K562 (cell line): Measurements from ENCODE around the gene APP. TPM values are rescaled to one million over a fixed set of nuclear protein-coding genes. Genes with fewer than 3 reads are reported as not detected.

Experiments used
- ATAC-seq: fragments of 200-7000 bp; cut with Tn5 transposase; 3 replicates; pipeline ENCODE4 v1.9.1; 2020; ENCODE audit warnings: moderate library complexity
- BruUV-seq: library from RNA; stranded (reverse); fragments of 400-500 nt; replicated peaks from 2 replicates; lab custom pipeline; 2021; lab: Mats Ljungman, UMichigan
- CTCF ChIA-PET: fragments of 300-600 bp; formaldehyde crosslinking; extraction: SDS; loops from one replicate; lab custom pipeline; 2021; ENCODE audit warnings: low intra/inter-chr PET ratio; lab: Yijun Ruan, JAX
- POLR2A ChIA-PET: fragments of 300-600, 350-650 bp; sonication (Branson Sonifier 250); formaldehyde crosslinking; extraction: SDS; loops from one replicate; lab custom pipeline; 2021; ENCODE audit warnings: antibody characterized with exemption, inconsistent platforms; lab: Yijun Ruan, JAX
- DNase-seq, 4 experiments: peaks; one replicate each; pipeline versions ENCODE4 v3.0.0 to v3.0.0-alpha.2; 2011 to 2018; ENCODE audit warnings: low spot score in 3 of 4, mixed read lengths in 3 of 4; ENCODE audit errors: extremely low read depth in 1 of 4
- FAIRE-seq: peaks from 2 replicates; lab custom pipeline; 2011; peaks lifted over from hg19 to GRCh38; lab: Jason Lieb, UNC
- H2AFZ ChIP-seq: 2 replicates; pipeline ENCODE4 v1.6.0; 2011; ENCODE audit warnings: low read depth, low read length, control low read depth, inconsistent platforms
- H3K27ac ChIP-seq: fragments of 200-600 bp; 3 replicates; pipeline ENCODE4 v1.8.0; 2011; ENCODE audit warnings: low read depth, mild to moderate bottlenecking, control low read depth, inconsistent platforms, low read length, moderate library complexity, mixed read lengths; ENCODE audit errors: extremely low read depth
- H3K27me3 ChIP-seq, 2 experiments: fragments of 300-600 bp in 1 of 2; 2 replicates in 1 of 2; 3 replicates in 1 of 2; pipeline versions ENCODE4 v1.6.0 to v1.8.0; 2011; ENCODE audit warnings: inconsistent platforms in 2 of 2, low read length in 2 of 2, mild to moderate bottlenecking in 1 of 2, mixed read lengths in 1 of 2, moderate library complexity in 1 of 2; ENCODE audit not compliant: control insufficient read depth in 2 of 2, insufficient read depth in 2 of 2
- H3K36me3 ChIP-seq: fragments of 300-600 bp; 3 replicates; pipeline ENCODE4 v1.8.0; 2011; ENCODE audit warnings: mild to moderate bottlenecking, low read length, inconsistent platforms; ENCODE audit not compliant: control insufficient read depth, insufficient read depth
- H3K4me1 ChIP-seq, 2 experiments: fragments of 200-600 bp in 1 of 2; replicated peaks in 1 of 2; 2 replicates in 1 of 2; 3 replicates in 1 of 2; pipeline versions ENCODE4 v1.5.1 to v1.8.0; 2011; ENCODE audit warnings: inconsistent platforms in 2 of 2, low read length in 2 of 2, mild to moderate bottlenecking in 1 of 2, mixed read lengths in 1 of 2, moderate library complexity in 1 of 2; ENCODE audit not compliant: control insufficient read depth in 2 of 2, insufficient read depth in 2 of 2
- H3K4me2 ChIP-seq: 2 replicates; pipeline ENCODE4 v1.6.1; 2011; ENCODE audit warnings: low read length, control low read depth, inconsistent platforms, mixed read lengths; ENCODE audit not compliant: insufficient read depth
- H3K4me3 ChIP-seq: fragments of 200-600 bp; sonication (generic), shearing (Covaris generic); 2 replicates; pipeline ENCODE4 v1.5.1; 2016; ENCODE audit warnings: control low read depth, inconsistent platforms
- H3K79me2 ChIP-seq: fragments of 200-600 bp; 3 replicates; pipeline ENCODE4 v1.8.0; 2011; ENCODE audit warnings: low read length, inconsistent platforms; ENCODE audit not compliant: control insufficient read depth, insufficient read depth
- H3K9ac ChIP-seq, 2 experiments: 2 replicates each; pipeline versions ENCODE4 v1.6.0 to v1.6.1; 2011; ENCODE audit warnings: low read depth in 2 of 2, low read length in 2 of 2, control low read depth in 1 of 2, inconsistent platforms in 1 of 2, mild to moderate bottlenecking in 1 of 2, mixed read lengths in 1 of 2; ENCODE audit not compliant: insufficient read depth in 1 of 2
- H3K9me1 ChIP-seq: one replicate; pipeline ENCODE4 v1.6.0; 2011; ENCODE audit warnings: inconsistent platforms, mild to moderate bottlenecking, low read length, moderate library complexity; ENCODE audit not compliant: control insufficient read depth, insufficient read depth
- H3K9me3 ChIP-seq: replicated peaks from 2 replicates; pipeline ENCODE4 v1.5.1; 2011; ENCODE audit warnings: low read depth, low read length, inconsistent platforms; ENCODE audit not compliant: control insufficient read depth, insufficient read depth
- H4K20me1 ChIP-seq: replicated peaks from 2 replicates; pipeline ENCODE4 v1.6.1; 2011; ENCODE audit warnings: low read length, inconsistent platforms, mixed read lengths; ENCODE audit not compliant: control insufficient read depth, insufficient read depth
- COPS2 ChIP-seq: fragments of 450-650 bp; conservative IDR thresholded peaks from 2 replicates; pipeline ENCODE4 v1.6.1; 2016; ENCODE audit warnings: mild to moderate bottlenecking, moderate library complexity
- CXXC5 ChIP-seq: fragments of 250-450 bp; sonication (Bioruptor Pico); IDR thresholded peaks from 2 replicates; pipeline ENCODE4 v1.8.0; 2022; ENCODE audit warnings: inconsistent platforms, mild to moderate bottlenecking, moderate library complexity
- FOXA1 ChIP-seq: fragments of 450-650 bp; IDR thresholded peaks from 2 replicates; pipeline ENCODE4 v1.6.1; 2016; ENCODE audit warnings: mild to moderate bottlenecking, borderline replicate concordance
- HDAC2 ChIP-seq: fragments of 450-650 bp; IDR thresholded peaks from 2 replicates; pipeline ENCODE4 v1.6.1; 2016; ENCODE audit warnings: mild to moderate bottlenecking
- MECOM ChIP-seq: fragments of 250-450 bp; sonication (Bioruptor Pico); IDR thresholded peaks from 2 replicates; pipeline ENCODE4 v1.8.0; 2022; ENCODE audit warnings: inconsistent platforms
- POLR2AphosphoS2 ChIP-seq: IDR thresholded peaks from 2 replicates; pipeline ENCODE4 v1.6.1; 2012; ENCODE audit warnings: low read length, improper control_type of control experiment
- RAD21 ChIP-seq, 2 experiments: fragments of 250-450 bp in 1 of 2; fragments of 450-650 bp in 1 of 2; sonication (Bioruptor Pico) in 1 of 2; formaldehyde crosslinking in 1 of 2; IDR thresholded peaks in 1 of 2; conservative IDR thresholded peaks in 1 of 2; 2 replicates each; pipeline versions ENCODE4 v1.4.0 to v1.8.0; 2020 to 2022; ENCODE audit warnings: mild to moderate bottlenecking in 2 of 2, moderate library complexity in 1 of 2
- RHOXF2B ChIP-seq: fragments of 250-450 bp; sonication (Bioruptor Pico); conservative IDR thresholded peaks from 2 replicates; pipeline ENCODE4 v1.5.1; 2021
- TAF1 ChIP-seq: IDR thresholded peaks from 2 replicates; pipeline ENCODE4 v1.6.1; 2011; ENCODE audit warnings: mild to moderate bottlenecking, low read length, moderate library complexity; ENCODE audit not compliant: insufficient read depth, control insufficient read depth, severe bottlenecking; ENCODE audit errors: extremely low read depth
- ZNF668 ChIP-seq: fragments of 250-450 bp; sonication (Bioruptor Pico); IDR thresholded peaks from 2 replicates; pipeline ENCODE4 v1.8.0; 2022; ENCODE audit warnings: mild to moderate bottlenecking, inconsistent platforms
- WGBS: fragments of 100-300 bp; shearing (Covaris generic); methylation state at CpG from one replicate; pipeline ENCODE4 v1.1.6; 2016; ENCODE audit warnings: low coverage, mixed read lengths; ENCODE audit not compliant: insufficient coverage; ENCODE audit errors: missing lambda C conversion rate; 5-methylcytosine and 5-hydroxymethylcytosine counted together
- in situ Hi-C: fragments of 300-500 bp; cut with MboI; formaldehyde crosslinking; loops from 4 replicates; pipeline ENCODE4 v1.15.0; 2018; ENCODE audit warnings: inconsistent platforms, mixed read lengths
- intact Hi-C: fragments of 100-400 bp; cut with micrococcal nuclease; formaldehyde crosslinking; loops from 2 replicates; pipeline ENCODE4 v1.14.2; 2022
- polyA plus RNA-seq, 8 experiments: library from polyadenylated mRNA; depleted of rRNA in 4 of 8; stranded (reverse) in 5 of 8; unstranded in 3 of 8; fragments of >200 nt; fragmentation: Nextera tagmentation in 2 of 8; fragmentation: Illumina TruSeq in 1 of 8; extraction: Ambion mirVana in 2 of 8; extraction: Trizol in 1 of 8; gene quantifications; 2 replicates each; pipeline versions ENCODE4 v1.2.1 to v1.2.3, GENCODE V29; 2011 to 2014; ENCODE audit warnings: inconsistent platforms in 1 of 8, missing spikeins in 1 of 8
- total RNA-seq, 7 experiments: library from RNA; depleted of rRNA in 6 of 7; stranded (reverse); fragments of >200 nt in 6 of 7; fragmentation: Illumina TruSeq in 2 of 7; extraction: Trizol in 2 of 7; gene quantifications; 2 replicates each; pipeline versions ENCODE4 v1.2.1 to v1.2.3, GENCODE V29; 2011 to 2021; ENCODE audit warnings: low replicate concordance in 1 of 7
- TF ChIP-seq, protein P1 (sequence below): fragments of 200-400 bp; formaldehyde crosslinking; IDR thresholded peaks from 2 replicates; pipeline ENCODE4 v1.6.1; 2017; ENCODE audit warnings: mild to moderate bottlenecking, low read depth, low read length, moderate library complexity
- TF ChIP-seq, protein P2 (sequence below), 2 experiments: fragments of 250-450 bp in 1 of 2; fragments of 450-650 bp in 1 of 2; sonication (Bioruptor Pico) in 1 of 2; IDR thresholded peaks; 2 replicates each; pipeline versions ENCODE4 v1.6.1 to v1.8.0; 2016 to 2021; ENCODE audit warnings: mild to moderate bottlenecking in 2 of 2, moderate library complexity in 2 of 2, missing compliant biosample characterization in 1 of 2, missing genetic modification characterization in 1 of 2

APP gene
- total and polyA plus RNA-seq, 9 of the 15 experiments (the other 6 are each of a cell fraction or from before 2014, with no cell fraction given): 0.01 to 1.5 (median 0.16) TPM; not detected in 5

DNA sequence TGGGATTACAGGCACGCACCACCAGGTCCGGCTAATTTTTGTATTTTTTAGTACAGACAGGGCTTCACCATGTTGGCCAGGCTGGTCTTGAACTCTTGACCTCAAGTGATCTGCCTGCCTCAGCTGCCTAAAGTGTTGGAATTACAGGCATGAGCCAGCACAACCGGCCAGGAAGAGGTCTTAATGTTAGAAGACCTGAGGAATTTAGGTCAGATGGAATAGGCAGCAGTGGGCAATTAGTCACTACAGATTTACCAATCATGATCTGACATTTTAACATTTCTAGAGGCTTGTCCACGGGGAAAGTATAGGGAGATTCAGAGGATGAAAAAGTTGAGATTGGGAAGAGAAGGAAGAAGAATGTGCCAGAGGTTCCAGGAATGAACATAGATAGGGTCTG, 8.9 kb upstream of the APP start:
- no peak overlapping the region for H2AFZ ChIP-seq
- no peaks in the 10 kb centered on the region for H3K27me3 ChIP-seq
- no peaks in the 10 kb centered on the region for H3K36me3 ChIP-seq
- no peak overlapping the region for H3K9ac ChIP-seq
- ATAC-seq: no peak
- no peaks in the 10 kb centered on the region for H4K20me1 ChIP-seq
- ChIA-PET POLR2A (no interaction called here), CTCF (no interaction called here)
- no peak for DNase-seq
- H3K9me3 ChIP-seq: no peaks in the 10 kb centered on the region
- TF ChIP-seq FOXA1: no peak
- no peak for TF ChIP-seq COPS2
- no peak for TF ChIP-seq CXXC5 (CRISPR knock-in tag)
- TF ChIP-seq RHOXF2B (CRISPR knock-in tag): no peak
- no peak for TF ChIP-seq POLR2AphosphoS2
- TF ChIP-seq TAF1: no peak
- TF ChIP-seq, protein P1, sequence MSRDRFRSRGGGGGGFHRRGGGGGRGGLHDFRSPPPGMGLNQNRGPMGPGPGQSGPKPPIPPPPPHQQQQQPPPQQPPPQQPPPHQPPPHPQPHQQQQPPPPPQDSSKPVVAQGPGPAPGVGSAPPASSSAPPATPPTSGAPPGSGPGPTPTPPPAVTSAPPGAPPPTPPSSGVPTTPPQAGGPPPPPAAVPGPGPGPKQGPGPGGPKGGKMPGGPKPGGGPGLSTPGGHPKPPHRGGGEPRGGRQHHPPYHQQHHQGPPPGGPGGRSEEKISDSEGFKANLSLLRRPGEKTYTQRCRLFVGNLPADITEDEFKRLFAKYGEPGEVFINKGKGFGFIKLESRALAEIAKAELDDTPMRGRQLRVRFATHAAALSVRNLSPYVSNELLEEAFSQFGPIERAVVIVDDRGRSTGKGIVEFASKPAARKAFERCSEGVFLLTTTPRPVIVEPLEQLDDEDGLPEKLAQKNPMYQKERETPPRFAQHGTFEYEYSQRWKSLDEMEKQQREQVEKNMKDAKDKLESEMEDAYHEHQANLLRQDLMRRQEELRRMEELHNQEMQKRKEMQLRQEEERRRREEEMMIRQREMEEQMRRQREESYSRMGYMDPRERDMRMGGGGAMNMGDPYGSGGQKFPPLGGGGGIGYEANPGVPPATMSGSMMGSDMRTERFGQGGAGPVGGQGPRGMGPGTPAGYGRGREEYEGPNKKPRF: no peak
- TF ChIP-seq RAD21 (CRISPR knock-in tag; conservative IDR thresholded peaks at IDR 0.05 in 1 of 2, IDR thresholded peaks at IDR 0.05 in 1 of 2): no peak
- TF ChIP-seq, protein P2, sequence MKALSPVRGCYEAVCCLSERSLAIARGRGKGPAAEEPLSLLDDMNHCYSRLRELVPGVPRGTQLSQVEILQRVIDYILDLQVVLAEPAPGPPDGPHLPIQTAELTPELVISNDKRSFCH (CRISPR knock-in tag; IDR thresholded peaks at IDR 0.05): no peak
- TF ChIP-seq, protein P2 (tag; IDR thresholded peaks at IDR 0.05): no peak
- TF ChIP-seq MECOM (CRISPR knock-in tag): no peak
- no peak for TF ChIP-seq HDAC2
- no peak for TF ChIP-seq ZNF668 (CRISPR knock-in tag)
- in situ Hi-C loops (no loop called here), intact Hi-C loops (loop anchor here (10.0 kb wide), 1 partner anchor 285 kb away; no protein-coding TSS in a partner anchor)
- H3K9me1 ChIP-seq: no peaks in the 10 kb centered on the region
- no TSS peak for BruUV-seq
- H3K4me3 ChIP-seq: no peak overlapping the region
- no peak overlapping the region for H3K4me2 ChIP-seq
- FAIRE-seq: no peak
- H3K4me1 ChIP-seq: no peaks in the 10 kb centered on the region
- H3K79me2 ChIP-seq: no peaks in the 10 kb centered on the region
- WGBS: 0% methylated on average over 4 of the region's 4 CpGs
- H3K27ac ChIP-seq: no peak overlapping the region
